ENCODE results near the gene ZNF324B.
A peak's percentile ranks its signal among the peaks of the same experiment; 100 is the strongest.

DNA sequence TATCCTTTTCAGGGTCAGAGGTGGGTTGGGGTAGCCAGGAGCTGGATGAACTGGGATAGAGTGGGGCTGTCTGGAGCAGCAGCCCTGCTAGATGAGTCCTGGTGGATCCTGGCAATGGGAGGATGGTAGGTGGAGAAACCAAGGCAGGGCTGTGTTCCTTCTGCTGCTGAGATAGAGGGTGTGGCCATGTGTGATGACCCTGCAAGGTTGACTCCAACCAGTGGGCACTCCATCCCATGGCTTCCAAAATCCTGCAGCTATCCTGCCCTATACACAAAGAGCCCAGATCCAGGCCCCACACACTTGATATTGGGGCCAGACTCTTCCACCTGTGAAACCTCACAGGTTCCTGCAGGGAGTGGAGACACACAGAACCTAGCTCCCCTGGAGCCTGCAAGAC is 22.4 kb downstream of the ZNF324B start:
- TF ChIP-seq POLR2AphosphoS5 (IDR thresholded peaks at IDR 0.05; ENCODE audit: low read depth, low read length) (peak; percentile 45; the same call in 1 of the 2 replicates), TAF1 (IDR thresholded peaks at IDR 0.05; ENCODE audit: low read depth, low read length) (no peak), POLR2A (IDR thresholded peaks at IDR 0.05; ENCODE audit: low read depth, low read length) (no peak), SPI1 (IDR thresholded peaks at IDR 0.05; ENCODE audit: low read depth, low read length) (no peak)

All from GM12891 (cell line).